Mesenchymal stem cell (in vitro differentiated cells and primary cell): ENCODE results near the gene CCDC89.

ENCODE experiments used
- DNase-seq: peaks from one replicate; pipeline ENCODE4 v3.0.0-alpha.2; 2013
- H2AFZ ChIP-seq: one replicate; pipeline ENCODE4 v1.6.1; 2013; ENCODE audit warnings: low read depth, mild to moderate bottlenecking, control low read depth, inconsistent platforms, low read length, moderate library complexity
- H2AK5ac ChIP-seq: 2 replicates; pipeline ENCODE4 v1.6.1; 2013; ENCODE audit warnings: low read length, moderate library complexity, mild to moderate bottlenecking, inconsistent platforms; ENCODE audit not compliant: severe bottlenecking
- H2BK120ac ChIP-seq: one replicate; pipeline ENCODE4 v1.6.1; 2013; ENCODE audit warnings: low read depth, mild to moderate bottlenecking, inconsistent platforms, low read length, moderate library complexity
- H2BK12ac ChIP-seq, 2 experiments: one replicate each; pipeline ENCODE4 v1.6.1; 2013; ENCODE audit warnings: inconsistent platforms in 2 of 2, low read length in 2 of 2, mild to moderate bottlenecking in 2 of 2, moderate library complexity in 2 of 2, control low read depth in 1 of 2
- H2BK15ac ChIP-seq: one replicate; pipeline ENCODE4 v1.6.1; 2013; ENCODE audit warnings: mild to moderate bottlenecking, low read depth, inconsistent platforms; ENCODE audit not compliant: poor library complexity, severe bottlenecking
- H2BK5ac ChIP-seq: 2 replicates; pipeline ENCODE4 v1.6.1; 2013; ENCODE audit warnings: low read depth, mild to moderate bottlenecking, low read length, control low read depth, inconsistent platforms; ENCODE audit not compliant: poor library complexity, severe bottlenecking
- H3K14ac ChIP-seq, 2 experiments: one replicate each; pipeline ENCODE4 v1.6.1; 2013; ENCODE audit warnings: inconsistent platforms in 2 of 2, low read length in 2 of 2, control low read depth in 1 of 2, mild to moderate bottlenecking in 1 of 2, moderate library complexity in 1 of 2
- H3K18ac ChIP-seq, 2 experiments: one replicate each; pipeline ENCODE4 v1.6.1; 2013; ENCODE audit warnings: inconsistent platforms in 2 of 2, low read length in 2 of 2, control low read depth in 1 of 2, low read depth in 1 of 2, mild to moderate bottlenecking in 1 of 2
- H3K23ac ChIP-seq, 2 experiments: one replicate each; pipeline ENCODE4 v1.6.1; 2013; ENCODE audit warnings: inconsistent platforms in 2 of 2, low read length in 2 of 2, mild to moderate bottlenecking in 2 of 2, moderate library complexity in 2 of 2, control low read depth in 1 of 2
- H3K27ac ChIP-seq: 2 replicates; pipeline ENCODE4 v1.5.1; 2013; ENCODE audit warnings: mild to moderate bottlenecking, moderate library complexity, low read length, control low read depth, inconsistent platforms; ENCODE audit not compliant: poor library complexity, severe bottlenecking
- H3K27me3 ChIP-seq, 2 experiments: 2 replicates each; pipeline versions ENCODE4 v1.6.1 to v1.7.0; 2013; ENCODE audit warnings: low read length in 2 of 2, mild to moderate bottlenecking in 2 of 2, moderate library complexity in 2 of 2, control low read depth in 1 of 2, inconsistent platforms in 1 of 2; ENCODE audit not compliant: control insufficient read depth in 1 of 2, insufficient read depth in 1 of 2
- H3K36me3 ChIP-seq, 2 experiments: 2 replicates each; pipeline versions ENCODE4 v1.6.1 to v1.7.0; 2013; ENCODE audit warnings: low read length in 2 of 2, control low read depth in 1 of 2, inconsistent platforms in 1 of 2, low read depth in 1 of 2, mild to moderate bottlenecking in 1 of 2; ENCODE audit not compliant: insufficient read depth in 2 of 2, control insufficient read depth in 1 of 2
- H3K4ac ChIP-seq, 2 experiments: one replicate each; pipeline ENCODE4 v1.6.1; 2013; ENCODE audit warnings: inconsistent platforms in 2 of 2, low read length in 2 of 2, mild to moderate bottlenecking in 2 of 2, moderate library complexity in 2 of 2, control low read depth in 1 of 2, low read depth in 1 of 2
- H3K4me1 ChIP-seq: 2 replicates; pipeline ENCODE4 v1.6.1; 2013; ENCODE audit warnings: low read depth, low read length, control low read depth; ENCODE audit not compliant: control insufficient read depth, insufficient read depth
- H3K4me2 ChIP-seq: 2 replicates; pipeline ENCODE4 v1.6.1; 2013; ENCODE audit warnings: low read length, mild to moderate bottlenecking, inconsistent platforms; ENCODE audit not compliant: poor library complexity, severe bottlenecking
- H3K4me3 ChIP-seq, 2 experiments: 2 replicates each; pipeline versions ENCODE4 v1.5.1 to v1.7.0; 2013; ENCODE audit warnings: low read length in 2 of 2, mild to moderate bottlenecking in 2 of 2, control low read depth in 1 of 2, low read depth in 1 of 2; ENCODE audit not compliant: insufficient read depth in 1 of 2
- H3K79me1 ChIP-seq: replicated peaks from 2 replicates; pipeline ENCODE4 v1.6.1; 2013; ENCODE audit warnings: mild to moderate bottlenecking, control low read depth, low read length, inconsistent platforms; ENCODE audit not compliant: poor library complexity, severe bottlenecking
- H3K9ac ChIP-seq: 2 replicates; pipeline ENCODE4 v1.7.0; 2013; ENCODE audit warnings: mild to moderate bottlenecking, low read length, moderate library complexity
- H3K9me3 ChIP-seq: 2 replicates; pipeline ENCODE4 v1.7.0; 2013; ENCODE audit warnings: mild to moderate bottlenecking, low read length; ENCODE audit not compliant: control insufficient read depth
- H4K8ac ChIP-seq: one replicate; pipeline ENCODE4 v1.6.1; 2013; ENCODE audit warnings: inconsistent platforms, mild to moderate bottlenecking, low read length, moderate library complexity
- H4K91ac ChIP-seq: one replicate; pipeline ENCODE4 v1.6.1; 2013; ENCODE audit warnings: mild to moderate bottlenecking, low read length, inconsistent platforms
- WGBS: methylation state at CpG from one replicate; pipeline ENCODE4 v1.1.7; 2013; ENCODE audit warnings: mixed read lengths; 5-methylcytosine and 5-hydroxymethylcytosine counted together

Gene CCDC89

GRCh38 chr11:85685125-85685819 is 723 bp downstream of the CCDC89 start:
- Histone ChIP-seq H3K4me3 (peak overlapping the region in 1 of 2 experiments; percentile 82), H3K4me2 (no peak overlapping the region), H3K4me1 (no peaks in the 10 kb centered on the region), H3K36me3 (peaks cover 0 to 9% of the 10 kb centered on the region in 2 experiments), H4K91ac (no peak overlapping the region), H2BK120ac (no peak overlapping the region), H3K18ac (no peak overlapping the region), H3K9me3 (no peaks in the 10 kb centered on the region), H2BK5ac (no peak overlapping the region), H3K4ac (no peak overlapping the region), H3K27me3 (no peaks in the 10 kb centered on the region), H4K8ac (no peak overlapping the region), H3K23ac (no peak overlapping the region), H3K27ac (no peak overlapping the region), H2BK15ac (no peak overlapping the region), H3K9ac (peak overlapping the region; percentile 87), H3K79me1 (no peaks in the 10 kb centered on the region), H2AK5ac (no peak overlapping the region), H3K14ac (peak overlapping the region in 1 of 2 experiments; percentile 57), H2BK12ac (no peak overlapping the region), H2AFZ (no peak overlapping the region)
- WGBS = 87% methylated on average over 15 of the region's 15 CpGs
- DNase-seq = no peak

- no peak overlapping the region for H3K14ac ChIP-seq
- no peak overlapping the region for H2BK120ac ChIP-seq
- no peaks in the 10 kb centered on the region for H3K9me3 ChIP-seq
- DNase-seq = no peak
- no peak overlapping the region for H3K4me2 ChIP-seq
- H3K27ac ChIP-seq = no peak overlapping the region
- WGBS = 95% methylated on average over 42 of the region's 43 CpGs
- peak overlapping the region; percentile 92 for H3K9ac ChIP-seq
- H4K91ac ChIP-seq = no peak overlapping the region
- peak overlapping the region in 1 of 2 experiments; percentile 83 for H3K4me3 ChIP-seq
- H3K4ac ChIP-seq = no peak overlapping the region
- no peaks in the 10 kb centered on the region for H3K4me1 ChIP-seq
- H3K36me3 ChIP-seq = peaks cover 0 to 9% of the 10 kb centered on the region in 2 experiments
- no peak overlapping the region for H3K23ac ChIP-seq
- no peak overlapping the region for H2AK5ac ChIP-seq
- H2BK15ac ChIP-seq = peak overlapping the region; percentile 41
- H4K8ac ChIP-seq = no peak overlapping the region
- no peak overlapping the region for H3K18ac ChIP-seq
- H2AFZ ChIP-seq = no peak overlapping the region
- no peak overlapping the region for H2BK12ac ChIP-seq
- H2BK5ac ChIP-seq = no peak overlapping the region
- no peaks in the 10 kb centered on the region for H3K79me1 ChIP-seq
- no peaks in the 10 kb centered on the region for H3K27me3 ChIP-seq
Observed at GRCh38 chr11:85682330-85683305, 3.4 kb downstream of the CCDC89 start.

GRCh38 chr11:85680897-85681296 is 5.1 kb downstream of the CCDC89 start:
- no peak overlapping the region for H3K9ac ChIP-seq
- H3K4me1 ChIP-seq = no peaks in the 10 kb centered on the region
- H4K8ac ChIP-seq = no peak overlapping the region
- no peak overlapping the region for H3K4ac ChIP-seq
- no peak overlapping the region for H2BK5ac ChIP-seq
- H3K9me3 ChIP-seq = no peaks in the 10 kb centered on the region
- 90% methylated on average over 1 of the region's 1 CpG for WGBS
- no peak overlapping the region for H3K4me2 ChIP-seq
- no peaks in the 10 kb centered on the region for H3K79me1 ChIP-seq
- H3K4me3 ChIP-seq = no peak overlapping the region
- no peak overlapping the region for H3K18ac ChIP-seq
- peaks cover 0 to 9% of the 10 kb centered on the region in 2 experiments for H3K36me3 ChIP-seq
- DNase-seq = no peak
- H4K91ac ChIP-seq = no peak overlapping the region
- H3K14ac ChIP-seq = no peak overlapping the region
- H2BK15ac ChIP-seq = no peak overlapping the region
- no peak overlapping the region for H2AFZ ChIP-seq
- H2AK5ac ChIP-seq = no peak overlapping the region
- H2BK12ac ChIP-seq = no peak overlapping the region
- no peak overlapping the region for H2BK120ac ChIP-seq
- no peak overlapping the region for H3K27ac ChIP-seq
- no peak overlapping the region for H3K23ac ChIP-seq
- H3K27me3 ChIP-seq = no peaks in the 10 kb centered on the region

- Histone ChIP-seq H3K9me3 (no peaks in the 10 kb centered on the region), H3K4ac (no peak overlapping the region), H3K9ac (no peak overlapping the region), H3K4me2 (no peak overlapping the region), H3K79me1 (no peaks in the 10 kb centered on the region), H3K36me3 (no peaks in the 10 kb centered on the region), H2BK120ac (no peak overlapping the region), H3K27ac (no peak overlapping the region), H3K27me3 (no peaks in the 10 kb centered on the region), H4K91ac (no peak overlapping the region), H3K4me3 (no peak overlapping the region), H4K8ac (no peak overlapping the region), H2BK15ac (no peak overlapping the region), H3K14ac (no peak overlapping the region), H2AFZ (no peak overlapping the region), H2BK5ac (no peak overlapping the region), H3K18ac (no peak overlapping the region), H3K4me1 (no peaks in the 10 kb centered on the region), H2AK5ac (no peak overlapping the region), H2BK12ac (no peak overlapping the region), H3K23ac (no peak overlapping the region)
- whole genome bisulfite sequencing = 89% methylated on average over 2 of the region's 4 CpGs
- DNase-seq = no peak
Observed at GRCh38 chr11:85679576-85679975, 6.4 kb downstream of the CCDC89 start.
